Measurements from ENCODE around the gene TMEM52.

Gene TMEM52

GRCh38 chr1:1873186-1873585 is 45.9 kb downstream of the TMEM52 start:
- no peak for DNase-seq (ENCODE audit: low read depth in 3 of 3)

GRCh38 chr1:1872329-1872994 is 46.6 kb downstream of the TMEM52 start:
- DNase-seq (ENCODE audit: low read depth in 3 of 3): no peak

- DNase-seq (ENCODE audit: low read depth in 3 of 3): no peak
Measured at GRCh38 chr1:1869469-1869868, 49.6 kb downstream of the TMEM52 start.

Data from stimulated activated CD4-positive, alpha-beta T cell treated with anti-CD3 and anti-CD28 coated beads, TNF-alpha, amount 100 ng/mL, for 4 hours (primary cell).